Measurements from ENCODE around the gene TTLL3.

DNA sequence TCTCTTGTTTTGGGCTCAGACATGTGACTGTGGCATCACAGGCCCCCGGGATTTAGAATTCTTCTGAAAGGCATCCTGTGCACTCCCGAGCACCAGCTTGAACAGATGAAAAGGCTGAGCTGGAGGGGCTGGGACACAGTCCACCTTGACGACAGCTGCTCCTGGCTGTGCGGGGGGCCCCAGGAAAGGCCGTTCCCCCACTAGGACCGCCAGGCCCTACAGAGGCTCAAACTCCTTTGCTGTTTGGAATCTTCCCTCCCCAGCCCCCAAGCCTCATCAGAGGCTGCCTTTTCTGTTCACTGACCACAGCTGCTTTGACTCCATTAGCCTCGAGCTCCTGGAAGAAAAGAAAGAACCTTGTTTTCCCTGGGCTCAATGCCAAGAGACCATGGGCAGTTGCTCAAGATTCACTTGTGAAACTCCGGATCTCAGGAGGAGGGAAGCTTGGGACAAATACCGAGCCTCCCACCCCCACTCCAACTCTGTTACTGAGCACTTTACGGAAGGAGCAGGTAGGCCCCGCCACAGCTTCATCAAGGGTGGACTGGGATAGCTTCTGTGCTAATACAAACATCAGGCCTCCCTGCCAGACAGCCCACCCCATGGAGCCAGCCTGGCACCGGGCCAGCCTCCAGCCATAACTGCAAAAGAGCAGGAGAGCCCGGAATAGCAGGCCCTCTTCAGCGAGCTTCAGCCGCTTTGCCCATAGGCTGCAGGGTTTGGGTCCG is 54.3 kb downstream of the TTLL3 start:
- TF ChIP-seq, protein P1, sequence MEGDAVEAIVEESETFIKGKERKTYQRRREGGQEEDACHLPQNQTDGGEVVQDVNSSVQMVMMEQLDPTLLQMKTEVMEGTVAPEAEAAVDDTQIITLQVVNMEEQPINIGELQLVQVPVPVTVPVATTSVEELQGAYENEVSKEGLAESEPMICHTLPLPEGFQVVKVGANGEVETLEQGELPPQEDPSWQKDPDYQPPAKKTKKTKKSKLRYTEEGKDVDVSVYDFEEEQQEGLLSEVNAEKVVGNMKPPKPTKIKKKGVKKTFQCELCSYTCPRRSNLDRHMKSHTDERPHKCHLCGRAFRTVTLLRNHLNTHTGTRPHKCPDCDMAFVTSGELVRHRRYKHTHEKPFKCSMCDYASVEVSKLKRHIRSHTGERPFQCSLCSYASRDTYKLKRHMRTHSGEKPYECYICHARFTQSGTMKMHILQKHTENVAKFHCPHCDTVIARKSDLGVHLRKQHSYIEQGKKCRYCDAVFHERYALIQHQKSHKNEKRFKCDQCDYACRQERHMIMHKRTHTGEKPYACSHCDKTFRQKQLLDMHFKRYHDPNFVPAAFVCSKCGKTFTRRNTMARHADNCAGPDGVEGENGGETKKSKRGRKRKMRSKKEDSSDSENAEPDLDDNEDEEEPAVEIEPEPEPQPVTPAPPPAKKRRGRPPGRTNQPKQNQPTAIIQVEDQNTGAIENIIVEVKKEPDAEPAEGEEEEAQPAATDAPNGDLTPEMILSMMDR (IDR thresholded peaks at IDR 0.05), result no peak
- TF ChIP-seq POLR2A (IDR thresholded peaks at IDR 0.05), result no peak

Data from Peyer's patch (tissue), 4 donors.